Stimulated activated CD8-positive, alpha-beta memory T cell treated with anti-CD3 and anti-CD28 coated beads, Interleukin-7, amount 100 ng/mL, for 1 hour (primary cell): ENCODE measurements around the gene ADARB2.
"Not testable (repeated sequence)": the region's sequence is repeated elsewhere in the genome, so short reads cannot be mapped to it uniquely, and the experiment has no call there.

Experiments
- DNase-seq, 2 donors: peaks; one replicate each; pipeline ENCODE4 v3.0.0-alpha.2; 2020; ENCODE audit warnings: low read depth in 2 of 2

ADARB2 gene

GRCh38 chr10:1549591-1550290 lies 187.6 kb downstream of the ADARB2 start:
- no peak for DNase-seq

GRCh38 chr10:1548596-1548995 lies 188.7 kb downstream of the ADARB2 start:
- no peak for DNase-seq

- DNase-seq = no peak
Observed at GRCh38 chr10:1548146-1548545, 189.2 kb downstream of the ADARB2 start.

- no peak for DNase-seq
Observed at GRCh38 chr10:1546431-1547110, 190.8 kb downstream of the ADARB2 start.

- DNase-seq = no peak
Observed at GRCh38 chr10:1545524-1545923, 191.8 kb downstream of the ADARB2 start.

- DNase-seq = no peak
Observed at GRCh38 chr10:1544929-1545328, 192.4 kb downstream of the ADARB2 start.

- DNase-seq = no peak
Observed at GRCh38 chr10:1544209-1544673, 193.1 kb downstream of the ADARB2 start.

GRCh38 chr10:1543596-1543995 lies 193.7 kb downstream of the ADARB2 start:
- no peak for DNase-seq

- DNase-seq = no peak
Observed at GRCh38 chr10:1542941-1543340, 194.4 kb downstream of the ADARB2 start.

- DNase-seq = no peak
Observed at GRCh38 chr10:1540144-1540543, 197.2 kb downstream of the ADARB2 start.

GRCh38 chr10:1539216-1539615 lies 198.1 kb downstream of the ADARB2 start:
- no peak for DNase-seq

GRCh38 chr10:1538531-1539061 lies 198.7 kb downstream of the ADARB2 start:
- no peak for DNase-seq

GRCh38 chr10:1538121-1538520 lies 199.2 kb downstream of the ADARB2 start:
- no peak for DNase-seq

- not testable (repeated sequence) for DNase-seq
Observed at GRCh38 chr10:1537449-1537848, 199.9 kb downstream of the ADARB2 start.

- DNase-seq = no peak
Observed at GRCh38 chr10:1536341-1536740, 201.0 kb downstream of the ADARB2 start.

- no peak for DNase-seq
Observed at GRCh38 chr10:1535301-1535965, 201.9 kb downstream of the ADARB2 start.

GRCh38 chr10:1534820-1535219 lies 202.5 kb downstream of the ADARB2 start:
- no peak for DNase-seq

- no peak for DNase-seq
Observed at GRCh38 chr10:1532636-1533035, 204.7 kb downstream of the ADARB2 start.

GRCh38 chr10:1531883-1532597 lies 205.3 kb downstream of the ADARB2 start:
- no peak for DNase-seq

- no peak for DNase-seq
Observed at GRCh38 chr10:1530871-1531517, 206.3 kb downstream of the ADARB2 start.

- no peak for DNase-seq
Observed at GRCh38 chr10:1529806-1530413, 207.4 kb downstream of the ADARB2 start.
